Choroid plexus epithelial cell (primary cell): ENCODE data around the gene ANKZF1.

Experiments used
- DNase-seq: peaks from one replicate; pipeline ENCODE4 v3.0.0-alpha.2; 2010; ENCODE audit warnings: low read depth
- H3K4me3 ChIP-seq: 2 replicates; pipeline ENCODE4 v1.5.1; 2011; ENCODE audit warnings: low read depth, mild to moderate bottlenecking, control low read depth, low read length, moderate library complexity
- TF ChIP-seq, protein P1 (sequence below): conservative IDR thresholded peaks from 2 replicates; pipeline ENCODE4 v1.5.1; 2011; ENCODE audit warnings: low read depth, mild to moderate bottlenecking, control low read depth, inconsistent platforms, low read length, moderate library complexity

Gene ANKZF1

GRCh38 chr2:219234331-219234730 lies 4.7 kb downstream of the ANKZF1 start:
- no peak for DNase-seq
- no peak overlapping the region for H3K4me3 ChIP-seq
- TF ChIP-seq, protein P1, sequence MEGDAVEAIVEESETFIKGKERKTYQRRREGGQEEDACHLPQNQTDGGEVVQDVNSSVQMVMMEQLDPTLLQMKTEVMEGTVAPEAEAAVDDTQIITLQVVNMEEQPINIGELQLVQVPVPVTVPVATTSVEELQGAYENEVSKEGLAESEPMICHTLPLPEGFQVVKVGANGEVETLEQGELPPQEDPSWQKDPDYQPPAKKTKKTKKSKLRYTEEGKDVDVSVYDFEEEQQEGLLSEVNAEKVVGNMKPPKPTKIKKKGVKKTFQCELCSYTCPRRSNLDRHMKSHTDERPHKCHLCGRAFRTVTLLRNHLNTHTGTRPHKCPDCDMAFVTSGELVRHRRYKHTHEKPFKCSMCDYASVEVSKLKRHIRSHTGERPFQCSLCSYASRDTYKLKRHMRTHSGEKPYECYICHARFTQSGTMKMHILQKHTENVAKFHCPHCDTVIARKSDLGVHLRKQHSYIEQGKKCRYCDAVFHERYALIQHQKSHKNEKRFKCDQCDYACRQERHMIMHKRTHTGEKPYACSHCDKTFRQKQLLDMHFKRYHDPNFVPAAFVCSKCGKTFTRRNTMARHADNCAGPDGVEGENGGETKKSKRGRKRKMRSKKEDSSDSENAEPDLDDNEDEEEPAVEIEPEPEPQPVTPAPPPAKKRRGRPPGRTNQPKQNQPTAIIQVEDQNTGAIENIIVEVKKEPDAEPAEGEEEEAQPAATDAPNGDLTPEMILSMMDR = no peak

DNA sequence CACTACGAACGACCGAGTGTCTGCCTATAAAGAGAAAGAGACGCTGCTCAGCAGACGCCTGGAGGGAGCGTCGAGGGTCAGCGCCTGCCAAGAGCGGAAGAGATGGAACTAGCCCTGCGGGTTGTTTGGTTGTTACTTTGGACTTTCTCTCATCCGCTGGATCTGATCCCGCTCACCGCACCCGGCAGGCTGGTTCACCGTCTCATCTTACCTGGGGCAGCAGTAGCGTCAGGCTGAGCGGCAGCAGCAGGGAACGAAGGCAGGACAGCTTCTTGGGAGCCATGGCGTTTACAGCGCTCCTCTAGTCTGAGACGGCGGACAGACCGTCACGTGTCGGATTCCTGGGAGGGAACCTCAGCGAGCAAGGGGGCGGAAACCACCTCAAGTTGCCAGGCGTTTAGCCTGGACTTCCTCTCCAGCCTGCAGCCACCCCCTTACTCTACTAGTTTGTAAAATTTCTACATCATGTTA lies 13.7 kb downstream of the ANKZF1 start:
- peak; percentile 50 for DNase-seq
- TF ChIP-seq, protein P1 = no peak
- peak overlapping the region; percentile 51 for H3K4me3 ChIP-seq

GRCh38 chr2:219244789-219245147 lies 15.2 kb downstream of the ANKZF1 start:
- DNase-seq = no peak
- TF ChIP-seq, protein P1 = no peak
- peak overlapping the region; percentile 98 for H3K4me3 ChIP-seq

GRCh38 chr2:219245148-219245898 lies 15.7 kb downstream of the ANKZF1 start, which contains the start of the genes GLB1L and STK16:
Gene GLB1L (minus strand): TSS chr2:219245444. CDS start chr2:219243573, 1,871 bp downstream.
Gene STK16 (plus strand): TSS chr2:219245479. CDS start chr2:219246000, 521 bp downstream.
- peak; percentile 95 for DNase-seq
- H3K4me3 ChIP-seq = peak within 1 kb of the TSS; percentile 98
- TF ChIP-seq, protein P1 = no peak

- peak overlapping the region; percentile 98 for H3K4me3 ChIP-seq
- DNase-seq = no peak
- TF ChIP-seq, protein P1 = no peak
Observed at GRCh38 chr2:219245899-219246230, 16.3 kb downstream of the ANKZF1 start.

DNA sequence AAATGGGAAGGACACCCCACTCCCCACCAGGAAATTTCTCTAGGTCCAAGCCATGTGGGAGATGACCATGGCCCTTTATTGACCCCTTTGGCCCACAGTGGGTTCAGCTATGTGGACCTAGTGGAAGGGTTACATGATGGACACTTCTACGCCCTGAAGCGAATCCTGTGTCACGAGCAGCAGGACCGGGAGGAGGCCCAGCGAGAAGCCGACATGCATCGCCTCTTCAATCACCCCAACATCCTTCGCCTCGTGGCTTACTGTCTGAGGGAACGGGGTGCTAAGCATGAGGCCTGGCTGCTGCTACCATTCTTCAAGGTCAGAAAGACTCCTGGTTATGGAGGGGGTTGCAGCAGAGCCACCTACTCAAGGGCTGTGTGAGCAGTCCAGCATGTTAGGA lies 17.0 kb downstream of the ANKZF1 start:
- no peak for DNase-seq
- TF ChIP-seq, protein P1 = no peak
- no peak overlapping the region for H3K4me3 ChIP-seq
